H4 (cell line): Measurements from ENCODE around the gene AGAP1. TPM values are rescaled to one million over a fixed set of nuclear protein-coding genes. Genes with fewer than 3 reads are reported as not detected.

Experiments used
- DNase-seq: peaks from one replicate; pipeline ENCODE4 v3.0.0-alpha.2; 2015; ENCODE audit warnings: low spot score
- total RNA-seq: library from RNA; depleted of rRNA; stranded (reverse); fragments of >200 nt; shearing (Covaris generic); gene quantifications from 2 replicates; pipeline ENCODE4 v1.2.3, GENCODE V29; 2014

AGAP1 gene
- total RNA-seq, 1 experiment from 2014 or later, result 7.0 TPM

GRCh38 chr2:235847576-235847975, 353.7 kb downstream of the AGAP1 start:
- no peak for DNase-seq

GRCh38 chr2:235848055-235848454, 354.2 kb downstream of the AGAP1 start:
- no peak for DNase-seq

GRCh38 chr2:235848946-235849345, 355.1 kb downstream of the AGAP1 start:
- DNase-seq, result no peak

- no peak for DNase-seq
Observed at GRCh38 chr2:235849489-235849888, 355.6 kb downstream of the AGAP1 start.

GRCh38 chr2:235850289-235850688, 356.4 kb downstream of the AGAP1 start:
- no peak for DNase-seq

GRCh38 chr2:235850771-235851551, 357.1 kb downstream of the AGAP1 start:
- DNase-seq, result no peak

GRCh38 chr2:235851828-235852525, 358.1 kb downstream of the AGAP1 start:
- no peak for DNase-seq

- DNase-seq, result no peak
Observed at GRCh38 chr2:235852526-235852920, 358.7 kb downstream of the AGAP1 start.

GRCh38 chr2:235854276-235854675, 360.4 kb downstream of the AGAP1 start:
- no peak for DNase-seq

GRCh38 chr2:235855011-235855410, 361.2 kb downstream of the AGAP1 start:
- no peak for DNase-seq

- DNase-seq, result no peak
Observed at GRCh38 chr2:235856151-235856854, 362.5 kb downstream of the AGAP1 start.

- DNase-seq, result no peak
Observed at GRCh38 chr2:235857598-235857997, 363.8 kb downstream of the AGAP1 start.

GRCh38 chr2:235858881-235859280, 365.0 kb downstream of the AGAP1 start:
- no peak for DNase-seq

- no peak for DNase-seq
Observed at GRCh38 chr2:235859651-235860050, 365.8 kb downstream of the AGAP1 start.

- no peak for DNase-seq
Observed at GRCh38 chr2:235860111-235860510, 366.3 kb downstream of the AGAP1 start.

- no peak for DNase-seq
Observed at GRCh38 chr2:235860871-235861270, 367.0 kb downstream of the AGAP1 start.

- no peak for DNase-seq
Observed at GRCh38 chr2:235861383-235861782, 367.5 kb downstream of the AGAP1 start.

GRCh38 chr2:235863414-235863813, 369.6 kb downstream of the AGAP1 start:
- no peak for DNase-seq

GRCh38 chr2:235864302-235864701, 370.5 kb downstream of the AGAP1 start:
- DNase-seq, result no peak

- DNase-seq, result no peak
Observed at GRCh38 chr2:235864733-235865515, 371.1 kb downstream of the AGAP1 start.

- DNase-seq, result no peak
Observed at GRCh38 chr2:235866373-235866772, 372.5 kb downstream of the AGAP1 start.

GRCh38 chr2:235868224-235868623, 374.4 kb downstream of the AGAP1 start:
- DNase-seq, result no peak
